ENCODE measurements around the gene MAP3K14.
A peak's percentile ranks its signal among the peaks of the same experiment; 100 is the strongest.

The MAP3K14 gene

DNA sequence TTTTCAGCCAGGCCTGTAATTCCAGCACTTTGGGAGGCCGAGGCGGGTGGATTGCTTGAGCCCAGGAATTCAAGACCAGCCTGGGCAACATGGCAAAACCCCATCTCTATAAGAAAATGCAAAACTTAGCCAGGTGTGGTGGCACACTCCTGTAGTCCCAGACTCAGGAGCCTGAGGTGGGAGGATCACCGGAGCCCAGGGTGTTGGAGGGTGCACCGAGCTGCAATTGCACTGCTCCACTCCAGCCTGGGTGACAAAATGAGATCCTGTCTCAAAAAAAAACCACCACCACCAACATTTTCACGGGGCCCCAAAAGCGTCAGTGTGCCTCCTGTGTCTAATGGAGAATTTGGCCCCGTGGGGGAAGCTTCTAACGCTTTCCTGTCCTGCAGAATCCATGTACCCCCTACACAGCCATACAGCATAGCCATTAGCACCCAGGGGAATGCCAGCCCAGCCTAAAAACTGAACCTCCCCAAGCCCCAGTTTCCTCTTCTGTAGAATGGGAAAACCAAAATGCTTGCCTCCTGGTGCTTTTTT is 22.2 kb upstream of the MAP3K14 start:
- no peak for DNase-seq (ENCODE audit: low read depth in 3 of 3)

DNA sequence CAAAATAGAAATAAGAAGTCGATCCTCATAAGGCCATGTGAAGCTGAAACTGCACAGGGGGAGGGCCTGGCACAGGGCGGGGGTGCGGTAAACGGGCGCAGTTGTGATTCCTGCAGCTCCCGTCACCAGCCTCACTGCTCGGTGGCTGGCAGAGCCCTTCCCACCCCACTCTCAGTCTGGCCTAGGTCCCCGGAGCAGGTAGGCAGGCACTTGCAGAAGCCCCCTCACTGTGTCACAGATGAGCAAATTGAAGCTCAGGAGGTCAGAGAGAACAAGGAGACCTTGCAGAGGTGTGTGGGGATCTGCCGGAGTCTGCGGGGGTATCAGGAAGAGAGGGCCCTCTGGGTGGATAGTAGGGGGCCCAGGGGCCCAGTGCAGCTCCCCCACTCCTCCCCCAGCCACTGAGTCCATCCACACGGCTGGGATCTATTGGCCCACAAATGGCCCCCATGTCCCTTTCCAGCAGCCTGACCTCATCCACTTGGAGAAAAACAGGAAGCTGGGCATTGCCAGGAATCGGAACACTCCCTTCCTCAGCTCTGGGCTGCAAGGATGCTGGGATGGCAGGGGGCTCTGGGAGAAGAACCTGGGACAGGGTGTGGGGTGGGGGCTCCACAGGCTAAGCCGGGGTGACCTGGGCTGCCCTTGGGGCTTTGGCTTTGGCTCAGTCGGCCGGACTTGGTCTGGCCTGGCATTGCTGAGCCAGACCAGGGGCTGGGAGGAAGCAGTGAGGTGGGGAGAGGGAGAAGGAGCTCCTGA is 21.4 kb upstream of the MAP3K14 start:
- DNase-seq (ENCODE audit: low read depth in 3 of 3) = no peak

- no peak for DNase-seq (ENCODE audit: low read depth in 3 of 3)
Observed at GRCh38 chr17:45336390-45337182, 19.8 kb upstream of the MAP3K14 start.

GRCh38 chr17:45335721-45336120 is 18.9 kb upstream of the MAP3K14 start:
- no peak for DNase-seq (ENCODE audit: low read depth in 3 of 3)

GRCh38 chr17:45334701-45335677 is 18.2 kb upstream of the MAP3K14 start:
- DNase-seq (ENCODE audit: low read depth in 3 of 3) = no peak

DNA sequence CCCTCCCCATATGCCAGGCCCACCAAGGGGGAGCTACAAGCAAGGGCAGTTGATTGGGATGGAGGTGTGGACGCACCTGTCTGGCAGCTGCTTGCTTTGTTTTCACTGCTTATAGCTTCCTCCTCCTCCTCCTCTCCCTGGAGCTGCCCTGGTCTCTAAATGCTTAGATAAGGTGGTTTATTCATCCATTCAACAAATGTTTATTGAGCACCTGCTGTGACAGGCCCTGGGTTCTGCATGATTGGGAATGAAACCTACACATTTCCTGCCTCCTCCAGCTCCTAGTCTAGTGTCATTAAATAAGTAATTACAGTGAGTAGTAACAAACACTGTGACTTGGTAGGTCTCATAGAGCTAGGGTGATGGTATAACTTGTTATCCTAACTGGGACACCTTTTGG is 17.4 kb upstream of the MAP3K14 start:
- no peak for DNase-seq (ENCODE audit: low read depth in 3 of 3)

DNA sequence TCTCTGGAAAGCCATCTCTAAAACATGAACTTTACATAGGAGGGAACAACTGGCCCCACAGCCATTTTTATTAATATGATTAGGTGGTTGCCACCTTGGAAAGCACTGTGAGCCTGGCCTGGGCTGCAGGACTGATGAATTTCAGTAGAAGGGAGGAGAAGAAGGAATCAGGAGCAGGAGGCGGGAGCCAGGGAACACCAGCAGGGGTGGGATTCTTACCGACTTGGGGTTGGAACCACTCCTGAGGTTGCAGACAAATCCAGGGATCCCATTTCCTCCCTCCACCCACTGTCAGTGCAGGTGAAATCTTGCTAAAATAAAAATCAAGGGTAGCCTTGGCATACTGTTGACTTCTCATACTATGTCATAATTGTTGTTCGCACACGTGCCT is 16.9 kb upstream of the MAP3K14 start:
- DNase-seq (ENCODE audit: low read depth in 3 of 3) = no peak

DNA sequence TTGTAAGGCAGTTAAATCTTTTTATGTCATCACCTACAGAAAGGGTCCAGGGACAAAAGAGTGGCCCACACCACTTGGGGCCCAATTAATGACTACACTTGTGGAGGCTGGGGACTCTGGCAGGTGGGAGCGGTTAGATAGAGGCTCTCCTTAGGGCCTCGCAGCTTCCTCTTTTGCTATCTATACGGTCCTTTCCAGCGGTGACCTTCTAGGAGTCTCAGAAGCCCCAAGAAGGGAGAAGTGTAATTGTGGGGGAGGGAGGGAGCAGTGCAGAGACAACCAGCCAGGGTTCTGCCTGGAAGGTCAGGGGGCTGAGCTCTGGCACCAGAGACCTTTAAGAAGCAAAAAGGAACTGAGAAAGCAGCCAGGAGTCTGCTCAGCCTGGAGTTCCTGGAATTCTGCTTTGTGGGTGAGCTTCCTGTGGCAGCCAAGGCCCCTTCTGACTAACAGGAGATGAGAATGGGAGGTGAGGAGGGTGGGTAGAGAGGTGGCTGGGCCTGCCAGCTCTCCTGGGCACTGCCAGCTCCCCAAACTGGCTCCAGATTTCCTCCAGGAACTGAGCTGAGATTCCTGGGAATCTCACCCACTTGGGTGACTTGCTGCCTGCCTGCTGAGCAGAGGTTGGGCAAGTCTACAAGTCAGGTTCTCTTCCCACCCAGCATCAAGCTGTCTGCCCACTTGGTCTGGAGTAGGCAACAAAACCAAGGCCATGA is 16.3 kb upstream of the MAP3K14 start:
- no peak for DNase-seq (ENCODE audit: low read depth in 3 of 3)

DNA sequence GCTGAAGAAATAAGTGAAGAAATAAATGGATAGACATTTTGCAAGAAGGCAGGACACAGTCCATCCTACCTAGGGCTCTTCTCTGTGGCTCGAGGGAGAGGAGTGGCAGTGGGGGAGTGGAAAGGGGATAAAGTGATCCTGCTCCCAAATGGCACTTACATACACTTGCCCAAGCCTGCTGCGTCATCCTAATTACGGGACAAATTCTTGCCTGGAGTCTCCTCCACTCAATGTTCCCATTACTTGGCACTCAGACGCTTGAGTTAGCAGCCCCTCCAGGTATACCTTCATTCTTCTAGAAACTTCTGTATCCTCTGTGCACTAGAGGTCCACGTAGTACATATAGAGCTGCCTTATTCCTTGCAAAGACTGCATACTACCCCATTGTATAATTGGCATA is 15.7 kb upstream of the MAP3K14 start:
- no peak for DNase-seq (ENCODE audit: low read depth in 3 of 3)

- no peak for DNase-seq (ENCODE audit: low read depth in 3 of 3)
Observed at GRCh38 chr17:45326626-45327025, 9.8 kb upstream of the MAP3K14 start.

GRCh38 chr17:45325810-45326209 is 9.0 kb upstream of the MAP3K14 start:
- no peak for DNase-seq (ENCODE audit: low read depth in 3 of 3)

GRCh38 chr17:45324336-45324735 is 7.5 kb upstream of the MAP3K14 start:
- no peak for DNase-seq (ENCODE audit: low read depth in 3 of 3)

DNA sequence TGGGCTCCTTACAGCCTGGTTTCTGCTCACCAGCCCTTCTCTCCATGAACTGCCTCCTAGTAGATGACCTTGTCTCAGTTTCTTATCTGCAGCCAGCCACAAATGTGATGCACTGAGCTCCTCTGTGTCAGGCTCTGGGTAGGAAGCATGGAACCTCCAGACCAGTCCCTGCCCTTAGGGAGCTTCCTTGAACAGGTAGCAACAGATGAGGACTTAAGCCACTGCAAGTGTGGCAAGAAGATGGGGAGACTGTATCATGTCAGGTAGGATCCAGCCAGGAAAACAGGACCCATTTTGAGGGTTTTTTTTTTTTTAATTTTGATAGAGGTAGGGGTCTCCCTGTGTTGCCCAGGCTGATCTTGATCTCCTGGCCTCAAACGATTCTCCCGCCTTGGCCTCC is 5.3 kb upstream of the MAP3K14 start:
- no peak for DNase-seq (ENCODE audit: low read depth in 3 of 3)

DNA sequence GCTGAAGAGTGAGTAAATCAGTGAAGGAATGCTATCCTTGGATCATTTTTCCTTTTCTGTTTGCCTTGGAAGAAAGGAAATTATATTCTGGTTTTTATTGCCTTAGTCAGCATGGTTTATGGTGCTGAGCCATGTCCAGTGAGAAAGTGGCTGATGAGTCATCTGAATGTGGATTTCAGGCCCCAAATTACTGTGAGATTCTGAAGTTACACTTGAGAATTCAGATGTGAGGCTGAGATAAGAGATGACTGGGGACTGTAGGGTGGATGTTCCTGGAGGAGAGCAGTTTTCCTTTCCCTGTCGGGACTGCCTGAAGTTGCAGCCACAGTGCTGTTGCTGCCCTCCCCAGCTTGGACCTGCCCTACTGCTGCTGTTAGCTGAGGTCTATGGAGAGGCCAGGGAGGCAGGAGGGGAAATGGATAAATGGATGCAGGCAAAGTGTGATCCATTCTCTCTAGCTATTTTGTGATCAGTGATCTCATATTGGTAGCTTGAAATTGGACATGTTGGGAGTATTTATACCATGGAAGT is 4.2 kb upstream of the MAP3K14 start:
- no peak for DNase-seq (ENCODE audit: low read depth in 3 of 3)

- no peak for DNase-seq (ENCODE audit: low read depth in 3 of 3)
Observed at GRCh38 chr17:45320349-45320930, 3.6 kb upstream of the MAP3K14 start.

GRCh38 chr17:45319239-45319703 is 2.5 kb upstream of the MAP3K14 start:
- DNase-seq (ENCODE audit: low read depth in 3 of 3) = no peak

GRCh38 chr17:45318561-45319230 is 1.9 kb upstream of the MAP3K14 start:
- DNase-seq (ENCODE audit: low read depth in 3 of 3) = no peak

DNA sequence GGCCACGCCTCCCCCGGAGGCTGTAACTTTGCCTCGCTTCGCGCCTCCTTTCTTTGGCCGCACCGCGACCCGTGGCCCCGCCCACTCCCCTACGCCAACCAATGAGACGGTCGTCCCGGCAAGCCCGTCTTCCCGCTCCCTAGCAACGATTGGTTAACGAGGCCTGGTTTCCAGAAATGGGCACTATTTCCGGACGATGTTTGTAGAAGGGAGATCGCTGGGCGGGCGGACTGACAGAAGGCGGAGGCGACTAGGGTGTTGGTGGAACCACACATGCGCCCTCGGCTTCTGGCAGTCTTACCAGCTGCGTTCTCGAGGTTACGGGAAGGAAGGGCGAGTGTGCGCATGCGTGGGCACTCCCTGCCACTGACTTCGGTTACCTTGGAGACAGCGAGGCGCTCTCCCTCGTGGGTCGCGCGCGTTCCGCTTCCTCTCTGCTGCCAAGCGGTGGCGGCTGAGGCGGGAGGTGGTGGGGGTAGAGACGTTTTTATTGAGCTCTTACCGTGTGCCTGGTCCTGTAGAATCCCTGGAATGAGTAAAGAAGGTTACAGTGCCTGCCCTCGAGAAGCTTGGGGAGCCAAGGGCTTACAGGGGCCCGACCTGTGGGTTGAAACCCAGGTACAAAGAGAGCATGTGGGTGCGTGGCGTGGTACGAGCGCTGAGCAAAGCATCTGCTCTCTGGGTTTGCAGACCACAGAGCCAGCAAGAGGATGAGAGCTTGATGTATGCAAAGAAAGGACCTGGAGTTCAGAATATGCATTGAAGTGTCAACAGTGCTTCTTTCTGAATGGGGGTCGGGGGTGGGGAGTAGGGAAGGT is 500 bp upstream of the MAP3K14 start:
- peak; percentile 98 to 100 (median 99) for DNase-seq (ENCODE audit: low read depth in 3 of 3)
